Measurements from ENCODE around the gene PDYN. TPM values are rescaled to one million over a fixed set of nuclear protein-coding genes. Genes with fewer than 3 reads are reported as not detected.

The PDYN gene
- polyA plus RNA-seq, 3 donors = not detected

DNA sequence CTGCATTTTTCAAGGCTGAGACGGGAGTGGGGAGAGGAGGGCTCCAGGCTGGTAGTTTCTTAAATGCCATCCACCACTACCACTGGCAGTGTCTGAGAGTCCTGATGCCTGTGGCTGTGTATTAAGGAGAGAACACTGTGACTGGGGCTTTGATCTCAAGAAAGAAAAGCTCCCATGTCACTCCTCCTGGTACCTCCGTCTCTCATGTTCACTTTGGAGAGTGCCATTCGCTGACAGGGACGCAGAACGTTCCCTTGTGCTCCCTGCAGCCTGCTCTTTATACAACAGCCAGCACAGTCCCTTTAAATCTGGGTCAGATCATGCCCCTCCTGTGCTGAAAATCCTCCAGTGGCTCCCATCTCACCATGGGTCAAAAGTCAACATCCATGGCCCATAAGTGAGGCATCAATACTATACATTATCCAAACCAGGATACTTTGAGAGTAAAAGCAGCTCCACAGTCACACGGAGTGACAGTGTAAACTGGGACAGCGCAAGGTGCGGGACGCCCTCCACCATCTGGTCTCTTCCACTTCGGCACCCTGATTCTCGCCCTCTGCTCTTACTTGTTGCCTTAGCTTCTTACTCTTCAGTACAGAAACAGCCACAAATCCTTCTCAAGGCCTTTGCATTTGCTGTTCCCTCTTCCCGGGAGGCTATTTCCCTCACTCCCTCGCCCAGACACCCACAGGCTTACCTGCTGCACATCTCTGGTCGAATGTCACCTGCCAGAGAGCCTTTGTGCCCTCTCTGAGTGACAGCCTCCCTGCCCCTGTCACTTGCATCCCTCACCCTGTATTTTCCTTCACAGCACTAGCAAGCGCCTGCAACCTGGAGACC is 20.0 kb downstream of the PDYN start:
- H3K9me3 Mint-ChIP-seq = peaks cover 0 to 6% (median 2%) of the 10 kb centered on the region in 7 donors
- Histone ChIP-seq H4K20me1 (ENCODE audit: insufficient read depth, low read length) (no peaks in the 10 kb centered on the region), H3K27me3 (ENCODE audit: control insufficient read depth in 2 of 2, insufficient read depth in 2 of 2, low read length in 2 of 2) (peaks cover 12 to 23% of the 10 kb centered on the region in 2 donors), H3K9me3 (replicated peaks in 1 of 2; ENCODE audit: control insufficient read depth in 1 of 2, insufficient read depth in 1 of 2, low read length in 2 of 2) (no peaks in the 10 kb centered on the region), H3K4me2 (replicated peaks; ENCODE audit: extremely low read depth, low read length, poor library complexity, severe bottlenecking) (no peak overlapping the region), H3K4me1 (ENCODE audit: control insufficient read depth in 1 of 2, insufficient read depth in 2 of 2, low read length in 2 of 2) (no peaks in the 10 kb centered on the region), H3K79me2 (ENCODE audit: insufficient read depth, low read length) (no peaks in the 10 kb centered on the region), H3K36me3 (replicated peaks in 1 of 2; ENCODE audit: control insufficient read depth in 1 of 2, insufficient read depth in 2 of 2, low read length in 2 of 2) (no peaks in the 10 kb centered on the region), H3K9ac (ENCODE audit: insufficient read depth, low read length, poor library complexity, severe bottlenecking) (no peak overlapping the region), H3K27ac (ENCODE audit: low read depth in 1 of 2, low read length in 2 of 2) (no peak overlapping the region), H2AFZ (ENCODE audit: insufficient read depth, low read depth, low read length, poor library complexity, severe bottlenecking) (no peak overlapping the region), H3K4me3 (replicated peaks in 1 of 3; ENCODE audit: low read depth in 2 of 3, low read length in 3 of 3) (no peak overlapping the region)
- WGBS (ENCODE audit: insufficient coverage) = 77% methylated on average over 14 of the region's 15 CpGs
- no peaks in the 10 kb centered on the region for H3K4me1 Mint-ChIP-seq
- no peak for DNase-seq
- TF ChIP-seq, protein P1, sequence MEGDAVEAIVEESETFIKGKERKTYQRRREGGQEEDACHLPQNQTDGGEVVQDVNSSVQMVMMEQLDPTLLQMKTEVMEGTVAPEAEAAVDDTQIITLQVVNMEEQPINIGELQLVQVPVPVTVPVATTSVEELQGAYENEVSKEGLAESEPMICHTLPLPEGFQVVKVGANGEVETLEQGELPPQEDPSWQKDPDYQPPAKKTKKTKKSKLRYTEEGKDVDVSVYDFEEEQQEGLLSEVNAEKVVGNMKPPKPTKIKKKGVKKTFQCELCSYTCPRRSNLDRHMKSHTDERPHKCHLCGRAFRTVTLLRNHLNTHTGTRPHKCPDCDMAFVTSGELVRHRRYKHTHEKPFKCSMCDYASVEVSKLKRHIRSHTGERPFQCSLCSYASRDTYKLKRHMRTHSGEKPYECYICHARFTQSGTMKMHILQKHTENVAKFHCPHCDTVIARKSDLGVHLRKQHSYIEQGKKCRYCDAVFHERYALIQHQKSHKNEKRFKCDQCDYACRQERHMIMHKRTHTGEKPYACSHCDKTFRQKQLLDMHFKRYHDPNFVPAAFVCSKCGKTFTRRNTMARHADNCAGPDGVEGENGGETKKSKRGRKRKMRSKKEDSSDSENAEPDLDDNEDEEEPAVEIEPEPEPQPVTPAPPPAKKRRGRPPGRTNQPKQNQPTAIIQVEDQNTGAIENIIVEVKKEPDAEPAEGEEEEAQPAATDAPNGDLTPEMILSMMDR (IDR thresholded peaks at IDR 0.05) = no peak
- H3K27me3 Mint-ChIP-seq (ENCODE audit: low read depth in 3 of 3) = peaks cover 19 to 47% (median 20%) of the 10 kb centered on the region in 3 donors
- H3K4me3 Mint-ChIP-seq = peak overlapping the region in 1 of 2 donors; percentile 40
- no peaks in the 10 kb centered on the region for H3K36me3 Mint-ChIP-seq
- intact Hi-C loops (cut with micrococcal nuclease) = no loop called here
- no peak overlapping the region for H3K27ac Mint-ChIP-seq

DNA sequence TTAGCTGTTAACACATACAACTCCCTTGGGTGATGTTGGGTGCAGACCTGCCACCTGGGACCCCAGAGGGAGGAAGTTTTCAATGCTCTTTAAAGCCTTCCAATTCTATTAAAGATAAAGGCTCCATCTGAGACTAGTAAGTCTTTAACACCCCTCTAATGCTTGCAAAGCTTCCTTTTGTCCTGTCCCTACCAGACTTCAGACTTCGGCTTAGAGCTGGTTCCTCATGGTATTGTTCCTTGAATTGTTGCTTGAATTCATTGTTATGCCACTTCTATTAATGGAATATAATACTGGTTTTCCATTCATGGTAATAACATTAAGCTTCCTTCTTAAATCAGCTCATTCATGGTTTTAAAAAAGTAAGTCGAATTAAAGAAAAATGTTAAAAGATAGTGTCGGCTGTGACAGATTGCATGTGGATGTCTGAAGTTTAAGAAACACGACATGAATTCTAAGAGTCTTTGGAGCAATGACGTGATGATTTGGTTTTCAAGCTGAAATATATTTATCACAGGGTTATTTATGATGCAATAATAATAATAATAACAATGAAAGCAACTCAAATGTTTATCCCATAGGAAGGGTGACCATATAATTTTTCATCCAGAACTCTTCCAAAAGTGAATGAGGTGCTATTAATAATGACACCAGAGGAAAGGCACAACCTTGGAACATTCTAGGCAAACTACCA is 21.8 kb downstream of the PDYN start:
- H3K4me1 ChIP-seq (ENCODE audit: control insufficient read depth in 1 of 2, insufficient read depth in 2 of 2, low read length in 2 of 2) = peaks cover 0 to 5% of the 10 kb centered on the region in 2 donors
- DNase-seq = no peak
- H3K4me2 ChIP-seq (replicated peaks; ENCODE audit: extremely low read depth, low read length, poor library complexity, severe bottlenecking) = no peak overlapping the region
- Mint-ChIP-seq H3K9me3 (peaks cover 0 to 10% (median 1%) of the 10 kb centered on the region in 7 donors), H3K27me3 (ENCODE audit: low read depth in 3 of 3) (peaks cover 8 to 31% (median 14%) of the 10 kb centered on the region in 3 donors), H3K4me1 (peaks cover under 1% of the 10 kb centered on the region), H3K36me3 (peaks cover 0 to 1% of the 10 kb centered on the region in 2 donors), H3K4me3 (no peak overlapping the region), H3K27ac (no peak overlapping the region)
- no peaks in the 10 kb centered on the region for H3K79me2 ChIP-seq (ENCODE audit: insufficient read depth, low read length)
- no peak overlapping the region for H2AFZ ChIP-seq (ENCODE audit: insufficient read depth, low read depth, low read length, poor library complexity, severe bottlenecking)
- WGBS (ENCODE audit: insufficient coverage) = 100% methylated on average over 1 of the region's 5 CpGs
- no peak overlapping the region for H3K27ac ChIP-seq (ENCODE audit: low read depth in 1 of 2, low read length in 2 of 2)
- no peaks in the 10 kb centered on the region for H4K20me1 ChIP-seq (ENCODE audit: insufficient read depth, low read length)
- no peak overlapping the region for H3K4me3 ChIP-seq (replicated peaks in 1 of 3; ENCODE audit: low read depth in 2 of 3, low read length in 3 of 3)
- peaks cover 4 to 7% of the 10 kb centered on the region in 2 donors for H3K27me3 ChIP-seq (ENCODE audit: control insufficient read depth in 2 of 2, insufficient read depth in 2 of 2, low read length in 2 of 2)
- no peak overlapping the region for H3K9ac ChIP-seq (ENCODE audit: insufficient read depth, low read length, poor library complexity, severe bottlenecking)
- TF ChIP-seq, protein P1 (IDR thresholded peaks at IDR 0.05) = no peak
- intact Hi-C loops (cut with micrococcal nuclease) = no loop called here
- H3K9me3 ChIP-seq (replicated peaks in 1 of 2; ENCODE audit: control insufficient read depth in 1 of 2, insufficient read depth in 1 of 2, low read length in 2 of 2) = no peaks in the 10 kb centered on the region
- H3K36me3 ChIP-seq (replicated peaks in 1 of 2; ENCODE audit: control insufficient read depth in 1 of 2, insufficient read depth in 2 of 2, low read length in 2 of 2) = no peaks in the 10 kb centered on the region
